Activated T-helper 1 cell treated with anti-CD3 and anti-CD28 coated beads, Interleukin-12 subunit alpha, Interleukin-12 subunit beta, Interleukin-2, Interleukin-4 antibody, amounts not matched to agents 30 ng/mL and 10 ng/mL and 1 ng/mL, durations not matched to agents 14 hours and 24 hours and 36 hours (primary cell): ENCODE data around the gene PDE4D. TPM values are rescaled to one million over a fixed set of nuclear protein-coding genes. Genes with fewer than 3 reads are reported as not detected.

Experiments
- DNase-seq: peaks from one replicate; pipeline ENCODE4 v3.0.0; 2021; ENCODE audit warnings: low spot score
- H3K27ac Mint-ChIP-seq: one replicate; pipeline ENCODE4 v1.8.0; 2021; ENCODE audit warnings: mild to moderate bottlenecking, mixed read lengths
- H3K27me3 Mint-ChIP-seq: one replicate; pipeline ENCODE4 v1.8.0; 2022; ENCODE audit warnings: mild to moderate bottlenecking, moderate library complexity, mixed read lengths; ENCODE audit not compliant: insufficient read depth
- H3K36me3 Mint-ChIP-seq: one replicate; pipeline ENCODE4 v1.8.0; 2021; ENCODE audit warnings: low read depth, mixed read lengths
- H3K4me1 Mint-ChIP-seq: one replicate; pipeline ENCODE4 v1.8.0; 2021; ENCODE audit warnings: low read depth, mixed read lengths
- H3K4me3 Mint-ChIP-seq: one replicate; pipeline ENCODE4 v1.8.0; 2021; ENCODE audit warnings: mild to moderate bottlenecking, moderate library complexity, mixed read lengths
- H3K9me3 Mint-ChIP-seq: one replicate; pipeline ENCODE4 v1.8.0; 2021; ENCODE audit warnings: mixed read lengths
- intact Hi-C: fragments of 100-400 bp; cut with micrococcal nuclease; formaldehyde crosslinking; loops from one replicate; pipeline ENCODE4 v1.15.1; 2024
- total RNA-seq: library from RNA; stranded (reverse); gene quantifications from 2 replicates; pipeline ENCODE4 v1.2.3, GENCODE V29; 2022

Gene PDE4D
- total RNA-seq, 1 donor from 2014 or later: 50.6 TPM

DNA sequence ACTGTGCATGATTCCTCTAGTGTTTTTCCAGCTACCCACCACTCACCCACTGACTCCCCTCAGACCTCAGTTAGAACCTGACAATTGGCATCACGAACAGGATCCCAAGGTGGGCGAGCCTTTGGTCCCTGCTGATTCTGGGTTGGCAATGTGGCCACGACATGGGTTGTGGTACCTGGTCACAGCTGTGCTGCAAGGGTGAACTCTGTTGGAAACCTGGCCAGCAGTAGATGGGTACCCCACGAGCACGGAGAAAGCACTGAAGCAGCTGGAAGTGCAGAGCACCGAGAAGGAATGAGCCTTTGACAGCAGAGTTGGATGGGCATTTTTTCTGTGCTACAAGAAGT is 180.1 kb downstream of the PDE4D start:
- Mint-ChIP-seq H3K9me3 (peaks cover 14% of the 10 kb centered on the region), H3K27me3 (no peaks in the 10 kb centered on the region), H3K27ac (no peak overlapping the region), H3K36me3 (no peaks in the 10 kb centered on the region), H3K4me3 (no peak overlapping the region), H3K4me1 (no peaks in the 10 kb centered on the region)
- intact Hi-C loops: no loop called here
- DNase-seq: no peak

DNA sequence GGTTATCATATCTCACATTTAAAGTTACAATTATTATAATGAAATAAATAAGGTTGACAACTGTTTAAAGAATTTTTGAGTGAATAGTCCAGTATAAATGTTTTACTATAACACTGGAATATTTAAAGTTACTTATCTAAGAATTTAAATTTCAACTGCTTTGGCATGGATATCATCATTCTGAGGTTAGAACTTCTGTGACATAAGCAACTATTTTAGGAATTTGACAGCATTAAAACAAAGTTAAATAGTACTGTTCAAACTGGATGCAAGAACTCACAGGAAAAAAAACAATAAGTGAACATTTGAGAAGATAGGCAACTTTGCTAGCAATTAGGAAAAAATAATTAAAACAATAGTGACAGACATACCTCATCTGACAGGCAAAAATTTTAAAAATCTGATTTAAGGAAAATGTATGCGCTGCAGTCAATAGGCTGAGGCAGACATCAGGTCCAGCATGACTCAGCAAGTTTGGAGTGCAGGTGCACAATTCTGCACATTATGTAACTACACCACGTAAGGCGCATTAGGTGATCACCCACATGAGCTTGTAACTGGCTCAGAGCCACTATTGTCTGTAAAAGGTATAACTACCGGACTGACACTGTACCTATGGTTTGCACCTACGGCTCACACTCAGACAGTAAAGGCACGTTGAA is 180.6 kb downstream of the PDE4D start:
- peaks cover 14% of the 10 kb centered on the region for H3K9me3 Mint-ChIP-seq

GRCh38 chr5:59711310-59711709 is 182.2 kb downstream of the PDE4D start:
- Mint-ChIP-seq H3K36me3 (no peaks in the 10 kb centered on the region), H3K4me3 (no peak overlapping the region), H3K27me3 (no peaks in the 10 kb centered on the region), H3K4me1 (no peaks in the 10 kb centered on the region), H3K27ac (no peak overlapping the region), H3K9me3 (peaks cover 14% of the 10 kb centered on the region)
- no peak for DNase-seq
- intact Hi-C loops: no loop called here

More for the DNA sequence above, 180.6 kb downstream of the PDE4D start:
- Mint-ChIP-seq H3K4me3 (no peak overlapping the region), H3K4me1 (no peaks in the 10 kb centered on the region), H3K27me3 (no peaks in the 10 kb centered on the region), H3K27ac (no peak overlapping the region), H3K36me3 (no peaks in the 10 kb centered on the region)
- DNase-seq: no peak
- intact Hi-C loops: no loop called here

DNA sequence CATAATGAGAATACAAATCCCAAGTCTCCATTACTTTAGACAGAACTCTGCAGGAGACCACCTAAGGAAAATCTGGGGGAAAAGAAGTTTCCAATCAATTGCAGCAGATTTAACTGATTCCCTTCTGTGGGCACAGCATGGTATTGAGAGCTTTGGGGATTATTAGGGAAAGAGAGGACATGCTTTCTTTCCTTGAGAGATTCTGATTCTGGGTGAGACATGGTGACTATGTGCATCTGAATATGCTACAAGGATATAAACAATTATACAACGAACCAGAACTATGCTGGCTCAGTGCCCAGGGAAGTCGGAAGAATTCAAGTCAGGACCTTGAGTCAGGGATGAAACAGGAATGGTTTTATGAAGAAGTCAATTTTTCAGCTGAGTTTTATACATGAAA is 183.7 kb downstream of the PDE4D start:
- Mint-ChIP-seq H3K9me3 (peaks cover 14% of the 10 kb centered on the region), H3K4me1 (no peaks in the 10 kb centered on the region), H3K27ac (no peak overlapping the region), H3K27me3 (peaks cover 3% of the 10 kb centered on the region), H3K4me3 (no peak overlapping the region), H3K36me3 (no peaks in the 10 kb centered on the region)
- intact Hi-C loops: no loop called here
- no peak for DNase-seq

GRCh38 chr5:59709346-59709821 is 184.1 kb downstream of the PDE4D start:
- H3K4me1 Mint-ChIP-seq: no peaks in the 10 kb centered on the region
- H3K9me3 Mint-ChIP-seq: peaks cover 14% of the 10 kb centered on the region
- no peak overlapping the region for H3K4me3 Mint-ChIP-seq

GRCh38 chr5:59704936-59705335 is 188.6 kb downstream of the PDE4D start:
- Mint-ChIP-seq H3K4me3 (no peak overlapping the region), H3K36me3 (no peaks in the 10 kb centered on the region), H3K4me1 (no peaks in the 10 kb centered on the region), H3K27ac (no peak overlapping the region), H3K27me3 (peaks cover 7% of the 10 kb centered on the region), H3K9me3 (no peaks in the 10 kb centered on the region)
- intact Hi-C loops: no loop called here
- no peak for DNase-seq

More at GRCh38 chr5:59709346-59709821, 184.1 kb downstream of the PDE4D start:
- DNase-seq: no peak
- no peaks in the 10 kb centered on the region for H3K36me3 Mint-ChIP-seq
- H3K27ac Mint-ChIP-seq: no peak overlapping the region
- intact Hi-C loops: no loop called here
- peaks cover 7% of the 10 kb centered on the region for H3K27me3 Mint-ChIP-seq

DNA sequence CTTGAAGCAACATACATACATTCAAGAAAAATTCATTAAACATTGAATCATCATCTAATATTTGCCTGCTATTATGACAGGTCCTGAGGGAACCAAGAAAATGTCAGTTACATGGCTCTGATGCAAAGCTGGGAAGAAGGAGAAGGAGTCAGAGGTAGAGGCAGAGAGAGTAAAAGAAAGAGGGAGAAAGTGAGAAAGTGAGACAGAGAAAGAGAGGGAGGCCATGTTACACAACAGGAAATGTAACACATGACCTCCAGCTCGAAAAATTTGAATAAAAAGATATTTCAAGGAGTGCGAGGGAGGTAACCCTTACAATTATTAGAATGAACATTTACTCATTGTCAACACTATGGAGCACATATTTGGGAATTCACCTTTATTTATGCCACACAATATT is 189.7 kb downstream of the PDE4D start:
- Mint-ChIP-seq H3K4me1 (no peaks in the 10 kb centered on the region), H3K36me3 (no peaks in the 10 kb centered on the region), H3K27me3 (peaks cover 7% of the 10 kb centered on the region), H3K27ac (no peak overlapping the region), H3K4me3 (no peak overlapping the region), H3K9me3 (no peaks in the 10 kb centered on the region)
- no peak for DNase-seq
- intact Hi-C loops: no loop called here

GRCh38 chr5:59698207-59699178 is 195.0 kb downstream of the PDE4D start:
- intact Hi-C loops: no loop called here
- H3K27ac Mint-ChIP-seq: no peak overlapping the region

GRCh38 chr5:59694411-59694810 is 199.1 kb downstream of the PDE4D start:
- no peaks in the 10 kb centered on the region for H3K4me1 Mint-ChIP-seq
- DNase-seq: no peak
- peaks cover 9% of the 10 kb centered on the region for H3K27me3 Mint-ChIP-seq
- H3K36me3 Mint-ChIP-seq: peaks cover 1% of the 10 kb centered on the region
- H3K4me3 Mint-ChIP-seq: no peak overlapping the region
- H3K27ac Mint-ChIP-seq: no peak overlapping the region
- intact Hi-C loops: no loop called here
- H3K9me3 Mint-ChIP-seq: peaks cover 3% of the 10 kb centered on the region

More at GRCh38 chr5:59698207-59699178, 195.0 kb downstream of the PDE4D start:
- Mint-ChIP-seq H3K36me3 (no peaks in the 10 kb centered on the region), H3K9me3 (no peaks in the 10 kb centered on the region), H3K4me1 (no peaks in the 10 kb centered on the region), H3K27me3 (peaks cover 9% of the 10 kb centered on the region), H3K4me3 (no peak overlapping the region)
- DNase-seq: no peak

DNA sequence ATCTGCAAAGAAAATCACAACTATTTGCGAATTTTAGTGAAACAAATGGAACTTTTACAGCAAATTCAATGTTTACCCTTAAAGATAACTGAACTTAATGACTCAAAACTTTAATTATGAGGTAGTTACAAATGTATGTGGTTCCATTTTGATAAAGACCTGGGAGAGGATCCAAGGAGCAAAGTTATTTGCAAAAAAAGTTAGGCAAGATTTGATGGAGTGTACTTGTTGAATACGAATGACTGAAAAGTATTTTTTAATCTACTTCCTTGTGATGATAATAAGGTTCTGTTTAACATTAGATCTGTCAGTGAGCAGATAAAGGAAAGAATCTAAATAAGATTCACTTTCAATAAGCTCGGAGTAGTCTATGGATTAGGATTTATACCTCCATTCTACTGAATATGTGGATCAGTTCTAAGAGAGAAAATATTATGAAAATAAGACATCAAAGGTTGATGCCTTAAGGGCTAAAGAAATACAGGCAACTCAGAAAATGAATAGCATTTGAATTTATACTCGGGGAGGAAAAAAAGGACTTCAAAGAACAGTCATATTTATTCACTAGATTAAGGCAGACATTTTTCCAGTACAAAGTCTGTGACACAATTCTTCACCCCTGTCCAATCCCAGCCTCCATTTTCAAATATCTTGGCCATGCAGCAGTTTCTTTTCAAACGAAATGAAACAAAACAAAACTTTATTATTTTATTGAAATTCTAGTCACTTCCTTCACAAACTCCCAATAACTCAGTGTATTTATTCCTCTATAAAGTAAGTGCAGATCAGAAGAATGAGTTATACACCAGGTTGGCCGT is 199.8 kb downstream of the PDE4D start:
- intact Hi-C loops: no loop called here
- no peaks in the 10 kb centered on the region for H3K4me1 Mint-ChIP-seq
- no peak for DNase-seq
- H3K36me3 Mint-ChIP-seq: peaks cover 1% of the 10 kb centered on the region
- H3K4me3 Mint-ChIP-seq: no peak overlapping the region
- peaks cover 3% of the 10 kb centered on the region for H3K9me3 Mint-ChIP-seq
- H3K27ac Mint-ChIP-seq: no peak overlapping the region
- H3K27me3 Mint-ChIP-seq: peaks cover 9% of the 10 kb centered on the region

DNA sequence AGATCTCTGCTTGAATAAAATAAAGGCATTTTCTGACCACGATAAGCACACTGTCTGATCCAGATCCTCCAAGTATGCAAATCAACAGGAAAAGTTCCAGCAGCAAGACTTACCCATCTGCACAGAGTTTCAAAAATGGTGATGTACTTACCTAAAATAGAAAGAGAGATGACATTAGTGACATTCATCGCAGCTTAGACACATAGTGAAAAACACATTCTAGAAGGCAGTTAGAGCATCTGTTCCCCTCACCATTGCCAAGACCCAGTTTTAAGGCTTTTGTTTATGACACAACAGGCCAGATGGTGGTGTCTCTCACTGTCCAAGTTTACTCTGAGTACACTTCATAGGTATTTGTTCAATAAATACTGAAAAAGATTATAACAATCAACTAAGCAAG is 207.7 kb downstream of the PDE4D start:
- H3K9me3 Mint-ChIP-seq: peaks cover 3% of the 10 kb centered on the region
- H3K27ac Mint-ChIP-seq: no peak overlapping the region
- no peak overlapping the region for H3K4me3 Mint-ChIP-seq
- intact Hi-C loops: no loop called here
- H3K27me3 Mint-ChIP-seq: peaks cover 11% of the 10 kb centered on the region
- H3K36me3 Mint-ChIP-seq: peaks cover 1% of the 10 kb centered on the region
- DNase-seq: no peak
- H3K4me1 Mint-ChIP-seq: no peaks in the 10 kb centered on the region

GRCh38 chr5:59685191-59685530 is 208.4 kb downstream of the PDE4D start:
- peaks cover 11% of the 10 kb centered on the region for H3K27me3 Mint-ChIP-seq
- no peak overlapping the region for H3K27ac Mint-ChIP-seq
- no peak overlapping the region for H3K4me3 Mint-ChIP-seq
- intact Hi-C loops: no loop called here
- H3K4me1 Mint-ChIP-seq: no peaks in the 10 kb centered on the region
- no peak for DNase-seq
- no peaks in the 10 kb centered on the region for H3K9me3 Mint-ChIP-seq
- no peaks in the 10 kb centered on the region for H3K36me3 Mint-ChIP-seq
